ENCODE measurements around the gene LYRM7. TPM values are rescaled to one million over a fixed set of nuclear protein-coding genes. Genes with fewer than 3 reads are reported as not detected.

The LYRM7 gene
- total and polyA plus RNA-seq, 10 of the 15 experiments (the other 5 are each of a cell fraction or from before 2014, with no cell fraction given), result 9.2 to 68.8 (median 20.2) TPM

GRCh38 chr5:131212471-131213021, 41.8 kb downstream of the LYRM7 start (continued):
- no peak for TF ChIP-seq ZBTB11 (CRISPR knock-in tag; IDR thresholded peaks at IDR 0.05)
- TF ChIP-seq TBL1XR1 (IDR thresholded peaks at IDR 0.05; ENCODE audit: low read depth, low read length), result peak; percentile 62; the same call in 1 of the 2 replicates
- TF ChIP-seq RUNX3 (IDR thresholded peaks at IDR 0.05; ENCODE audit: low read length), result peak; percentile 76
- TF ChIP-seq BMI1 (IDR thresholded peaks at IDR 0.05; ENCODE audit: borderline replicate concordance), result peak; percentile 46; the same call in 1 of the 2 replicates
- no peak for TF ChIP-seq ZNF24 (IDR thresholded peaks at IDR 0.05)
- peak; percentile 74 for TF ChIP-seq ZNF687 (IDR thresholded peaks at IDR 0.05)
- no peak for TF ChIP-seq BCL3 (IDR thresholded peaks at IDR 0.05; ENCODE audit: borderline replicate concordance, insufficient read depth, low read depth, low read length, poor library complexity, severe bottlenecking)
- peak; percentile 79 for TF ChIP-seq ATF2 (IDR thresholded peaks at IDR 0.05; ENCODE audit: low read length)
- no peak for TF ChIP-seq SMAD5 (IDR thresholded peaks at IDR 0.05; ENCODE audit: low read depth)
- no peak for TF ChIP-seq ZNF622 (IDR thresholded peaks at IDR 0.05)
- 0 out of 2 replicates have a peak, but pooled peaks have one; percentile 13 for TF ChIP-seq STAT1 (conservative IDR thresholded peaks at IDR 0.05)
- peak; percentile 66; the same call in 1 of the 2 replicates for TF ChIP-seq PKNOX1 (IDR thresholded peaks at IDR 0.05)
- TF ChIP-seq FOXK2 (IDR thresholded peaks at IDR 0.05), result no peak
- no peak for TF ChIP-seq MYC (IDR thresholded peaks at IDR 0.05; ENCODE audit: insufficient read depth, insufficient read length, insufficient replicate concordance, low read length, severe bottlenecking)
- TF ChIP-seq TCF12 (IDR thresholded peaks at IDR 0.05; ENCODE audit: low read depth, low read length), result no peak
- no peak for TF ChIP-seq SRF (IDR thresholded peaks at IDR 0.05; ENCODE audit: low read depth in 2 of 2, low read length in 2 of 2)
- TF ChIP-seq NFIC (IDR thresholded peaks at IDR 0.05; ENCODE audit: low read depth, low read length), result peak; percentile 51; the same call in 1 of the 2 replicates
- no peak for TF ChIP-seq EZH2 (IDR thresholded peaks at IDR 0.05; ENCODE audit: borderline replicate concordance, control insufficient read depth, low read depth, low read length)
